Measurements from ENCODE around the gene ATP6V1B1.

Gene ATP6V1B1

DNA sequence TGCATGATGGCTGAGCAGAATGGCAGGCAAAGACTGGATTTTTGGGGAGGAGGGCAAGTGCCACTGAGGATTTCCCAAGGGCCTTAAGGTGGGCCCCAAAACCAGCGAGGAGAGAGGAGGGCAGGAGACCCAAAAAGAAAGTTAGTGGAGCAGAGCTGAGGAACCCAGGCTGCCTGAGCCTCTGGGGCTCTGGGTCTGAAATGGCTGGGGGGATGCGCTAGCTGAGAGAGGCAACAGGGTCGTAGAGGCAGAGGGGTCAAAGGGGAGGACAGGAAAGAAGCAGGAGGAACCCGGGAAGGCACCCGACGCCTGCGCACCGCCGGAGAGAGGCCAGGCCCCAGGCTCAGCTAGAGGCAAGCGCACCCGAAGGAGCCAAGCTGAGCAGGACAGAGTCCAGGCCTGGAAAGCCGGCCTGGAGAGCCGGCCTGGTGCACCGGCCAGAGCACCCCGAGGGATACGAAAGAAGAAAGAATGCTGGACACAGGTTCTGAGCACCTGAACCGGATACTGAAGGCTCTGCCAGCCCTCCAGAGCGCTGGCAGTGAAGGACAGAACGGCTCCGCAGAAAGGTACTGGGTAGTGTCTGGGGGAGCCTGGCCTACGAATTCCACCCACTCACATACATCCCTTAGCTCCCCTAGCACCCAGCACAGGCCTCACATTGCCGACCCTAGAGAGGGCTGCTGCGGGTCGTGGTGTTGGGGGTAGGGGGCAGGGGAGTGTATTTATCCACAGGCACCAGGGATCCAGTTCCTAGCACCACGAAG, 39.5 kb upstream of the ATP6V1B1 start:
- no peak for DNase-seq (ENCODE audit: low read depth)
- no peak overlapping the region for H3K4me3 ChIP-seq (replicated peaks; ENCODE audit: low read depth, low read length)
- TF ChIP-seq, protein P1, sequence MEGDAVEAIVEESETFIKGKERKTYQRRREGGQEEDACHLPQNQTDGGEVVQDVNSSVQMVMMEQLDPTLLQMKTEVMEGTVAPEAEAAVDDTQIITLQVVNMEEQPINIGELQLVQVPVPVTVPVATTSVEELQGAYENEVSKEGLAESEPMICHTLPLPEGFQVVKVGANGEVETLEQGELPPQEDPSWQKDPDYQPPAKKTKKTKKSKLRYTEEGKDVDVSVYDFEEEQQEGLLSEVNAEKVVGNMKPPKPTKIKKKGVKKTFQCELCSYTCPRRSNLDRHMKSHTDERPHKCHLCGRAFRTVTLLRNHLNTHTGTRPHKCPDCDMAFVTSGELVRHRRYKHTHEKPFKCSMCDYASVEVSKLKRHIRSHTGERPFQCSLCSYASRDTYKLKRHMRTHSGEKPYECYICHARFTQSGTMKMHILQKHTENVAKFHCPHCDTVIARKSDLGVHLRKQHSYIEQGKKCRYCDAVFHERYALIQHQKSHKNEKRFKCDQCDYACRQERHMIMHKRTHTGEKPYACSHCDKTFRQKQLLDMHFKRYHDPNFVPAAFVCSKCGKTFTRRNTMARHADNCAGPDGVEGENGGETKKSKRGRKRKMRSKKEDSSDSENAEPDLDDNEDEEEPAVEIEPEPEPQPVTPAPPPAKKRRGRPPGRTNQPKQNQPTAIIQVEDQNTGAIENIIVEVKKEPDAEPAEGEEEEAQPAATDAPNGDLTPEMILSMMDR (IDR thresholded peaks at IDR 0.05; ENCODE audit: low read length, missing control alignments): no peak

GRCh38 chr2:70896765-70897202, 38.9 kb upstream of the ATP6V1B1 start:
- TF ChIP-seq, protein P1 (IDR thresholded peaks at IDR 0.05; ENCODE audit: low read length, missing control alignments): no peak
- no peak for DNase-seq (ENCODE audit: low read depth)
- no peak overlapping the region for H3K4me3 ChIP-seq (replicated peaks; ENCODE audit: low read depth, low read length)

GRCh38 chr2:70897203-70897976, 38.3 kb upstream of the ATP6V1B1 start:
- DNase-seq (ENCODE audit: low read depth): peak; percentile 32
- TF ChIP-seq, protein P1 (IDR thresholded peaks at IDR 0.05; ENCODE audit: low read length, missing control alignments): no peak
- H3K4me3 ChIP-seq (replicated peaks; ENCODE audit: low read depth, low read length): no peak overlapping the region

DNA sequence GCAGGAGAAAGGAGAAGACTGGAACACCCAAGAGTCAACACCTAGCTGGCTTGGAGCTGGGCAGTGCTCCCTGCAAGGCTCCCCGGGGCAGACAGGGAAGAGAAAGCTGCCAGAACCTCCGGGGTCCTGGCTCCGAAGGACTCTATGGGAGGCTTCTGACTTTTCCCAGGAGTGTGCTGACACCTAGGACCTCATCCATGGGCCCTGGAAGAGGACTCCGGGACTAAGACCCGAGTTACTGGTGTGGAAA, 37.8 kb upstream of the ATP6V1B1 start:
- no peak overlapping the region for H3K4me3 ChIP-seq (replicated peaks; ENCODE audit: low read depth, low read length)
- DNase-seq (ENCODE audit: low read depth): no peak
- TF ChIP-seq, protein P1 (IDR thresholded peaks at IDR 0.05; ENCODE audit: low read length, missing control alignments): no peak

DNA sequence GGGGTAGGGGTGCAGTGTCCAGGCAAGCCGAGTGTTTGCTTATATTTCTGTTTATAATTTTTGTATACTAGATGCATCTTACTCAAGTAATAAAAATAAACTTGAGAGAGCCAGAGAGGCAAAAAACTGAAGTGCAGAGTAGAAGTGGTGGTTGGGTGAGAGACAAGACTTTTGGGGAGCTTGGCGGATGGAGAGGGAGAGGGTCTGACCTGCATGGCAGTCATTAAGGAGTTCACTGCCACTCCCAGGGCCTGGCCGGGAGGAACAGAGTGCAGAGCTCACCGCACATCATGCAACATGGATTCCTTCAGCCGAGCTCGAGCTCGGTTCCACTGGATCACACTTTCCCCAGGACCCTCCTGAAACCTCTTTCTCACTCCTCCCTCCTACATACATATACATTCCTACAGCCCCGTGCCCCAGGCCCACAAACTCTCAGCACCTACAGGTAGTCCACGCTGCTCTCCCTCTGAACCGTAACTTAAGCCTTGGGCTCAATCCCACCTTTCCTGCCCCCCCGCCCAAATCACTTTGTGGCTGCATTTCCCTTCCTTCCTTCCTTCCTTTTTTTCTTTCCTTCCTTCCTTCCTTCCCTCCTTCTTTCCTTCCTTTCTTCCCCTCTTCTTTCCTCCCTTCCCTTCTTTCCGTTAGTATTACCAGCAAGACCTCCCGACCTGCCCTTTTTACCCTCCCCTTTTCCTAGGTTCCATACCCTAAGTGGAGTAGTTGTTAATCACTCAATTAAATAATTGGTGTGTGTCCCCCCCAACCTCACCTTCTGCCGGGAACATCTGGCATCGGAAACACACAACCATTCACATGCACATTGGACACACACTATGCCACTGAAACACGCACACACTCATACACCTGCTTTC, 37.1 kb upstream of the ATP6V1B1 start:
- no peak overlapping the region for H3K4me3 ChIP-seq (replicated peaks; ENCODE audit: low read depth, low read length)
- DNase-seq (ENCODE audit: low read depth): no peak
- TF ChIP-seq, protein P1 (IDR thresholded peaks at IDR 0.05; ENCODE audit: low read length, missing control alignments): no peak

GRCh38 chr2:70901227-70902066, 34.3 kb upstream of the ATP6V1B1 start:
- TF ChIP-seq, protein P1 (IDR thresholded peaks at IDR 0.05; ENCODE audit: low read length, missing control alignments): no peak
- peak overlapping the region; percentile 65 for H3K4me3 ChIP-seq (replicated peaks; ENCODE audit: low read depth, low read length)
- peak; percentile 48 for DNase-seq (ENCODE audit: low read depth)
